GM21529 (cell line): ENCODE measurements around the gene CAMTA1.
"Not testable (repeated sequence)": the region's sequence is repeated elsewhere in the genome, so short reads cannot be mapped to it uniquely, and the experiment has no call there.

Experiments
- ATAC-seq: cut with Tn5 transposase; IDR thresholded peaks from one replicate; pipeline ENCODE4 v1.9.1; 2021; ENCODE audit not compliant: unreplicated experiment

CAMTA1 gene

DNA sequence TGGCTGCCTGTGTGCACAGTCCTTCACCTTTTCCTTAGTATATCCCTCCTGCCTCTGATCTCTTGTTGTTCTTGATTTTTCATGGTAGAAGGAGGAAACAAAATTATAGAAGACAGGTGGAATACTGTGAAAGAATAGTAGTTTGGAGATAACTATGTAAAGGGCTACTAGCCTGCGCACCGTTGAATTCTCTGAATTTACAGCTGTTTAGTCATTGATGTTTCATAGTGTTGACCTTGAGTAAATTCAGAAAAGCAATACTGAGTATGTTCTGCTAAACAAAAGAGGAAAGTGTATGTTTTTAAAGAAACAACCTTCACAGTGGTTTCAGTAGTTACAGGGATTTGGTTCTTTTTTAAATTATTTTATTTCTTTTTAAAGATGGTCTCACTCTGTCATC is 18.1 kb downstream of the CAMTA1 start:
- no peak for ATAC-seq

- ATAC-seq = no peak
Measured at GRCh38 chr1:6805004-6805416, 19.8 kb downstream of the CAMTA1 start.

- ATAC-seq = no peak
Measured at GRCh38 chr1:6807782-6808181, 22.5 kb downstream of the CAMTA1 start.

DNA sequence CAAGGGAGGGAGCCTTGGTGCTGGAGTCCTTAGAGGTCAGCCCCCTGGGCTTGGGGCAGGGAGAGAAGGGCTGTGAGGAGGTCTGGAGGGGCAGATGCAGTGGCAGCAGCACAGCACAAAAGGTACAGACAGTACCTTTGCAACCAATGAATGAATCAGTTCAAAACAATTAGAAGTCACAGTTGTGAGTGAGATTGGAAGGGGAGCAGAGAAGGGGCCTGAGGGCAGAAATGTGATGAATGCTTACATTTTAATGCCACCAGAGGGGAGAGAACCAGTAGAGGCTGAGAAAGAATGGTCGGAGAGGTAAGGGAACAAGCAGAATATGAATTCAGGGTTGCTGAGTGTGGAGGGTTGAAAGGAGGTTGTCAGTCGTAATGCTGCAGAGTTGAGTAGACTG is 24.2 kb downstream of the CAMTA1 start:
- no peak for ATAC-seq

GRCh38 chr1:6810146-6810734 is 25.0 kb downstream of the CAMTA1 start:
- not testable (repeated sequence) for ATAC-seq

- no peak for ATAC-seq
Measured at GRCh38 chr1:6811583-6811982, 26.3 kb downstream of the CAMTA1 start.

- no peak for ATAC-seq
Measured at GRCh38 chr1:6813165-6813564, 27.9 kb downstream of the CAMTA1 start.

- no peak for ATAC-seq
Measured at GRCh38 chr1:6815726-6816125, 30.5 kb downstream of the CAMTA1 start.

GRCh38 chr1:6819246-6820040 is 34.2 kb downstream of the CAMTA1 start:
- no peak for ATAC-seq

GRCh38 chr1:6820899-6821298 is 35.6 kb downstream of the CAMTA1 start:
- no peak for ATAC-seq

GRCh38 chr1:6822530-6823359 is 37.5 kb downstream of the CAMTA1 start:
- ATAC-seq = no peak

DNA sequence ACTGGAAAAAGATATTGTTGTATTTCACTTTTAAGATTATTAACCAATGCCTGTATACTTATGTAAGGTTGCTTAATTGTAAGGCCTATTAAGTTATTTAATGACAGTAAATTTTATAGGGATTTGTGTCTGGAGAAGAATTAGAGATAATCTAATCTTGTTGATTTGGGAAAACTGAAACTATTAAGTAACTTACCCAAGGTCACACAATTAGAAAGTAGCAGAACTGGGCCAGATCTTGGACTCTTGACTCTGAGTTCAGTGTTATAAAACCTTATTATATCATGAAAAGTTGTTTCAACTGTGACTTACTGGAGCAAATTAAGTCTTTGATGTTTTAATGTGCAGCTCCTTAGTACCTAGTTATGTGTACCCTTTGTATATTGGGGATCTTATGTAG is 38.5 kb downstream of the CAMTA1 start:
- no peak for ATAC-seq

- ATAC-seq = no peak
Measured at GRCh38 chr1:6824665-6825368, 39.6 kb downstream of the CAMTA1 start.

- ATAC-seq = no peak
Measured at GRCh38 chr1:6825828-6826227, 40.6 kb downstream of the CAMTA1 start.

DNA sequence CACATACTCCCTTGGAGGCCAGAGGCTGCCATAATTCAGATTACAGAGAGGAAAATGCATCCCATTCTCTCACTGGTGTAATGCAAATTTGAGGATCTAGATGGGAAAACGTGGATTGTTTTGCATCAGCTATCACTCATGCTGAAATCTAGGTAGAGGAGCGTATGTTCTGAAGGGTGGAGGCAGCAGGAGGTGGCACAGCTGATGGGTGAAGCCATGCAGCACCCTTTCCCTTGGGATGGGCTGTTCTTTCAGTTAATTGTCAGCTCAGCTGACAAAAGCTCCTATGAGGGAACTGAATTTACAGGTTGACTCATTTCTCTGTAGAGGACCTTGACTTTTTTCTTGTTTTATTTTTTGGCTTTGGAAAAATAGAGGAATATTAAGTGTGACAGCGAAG is 41.8 kb downstream of the CAMTA1 start:
- no peak for ATAC-seq

- ATAC-seq = no peak
Measured at GRCh38 chr1:6827630-6828165, 42.4 kb downstream of the CAMTA1 start.

DNA sequence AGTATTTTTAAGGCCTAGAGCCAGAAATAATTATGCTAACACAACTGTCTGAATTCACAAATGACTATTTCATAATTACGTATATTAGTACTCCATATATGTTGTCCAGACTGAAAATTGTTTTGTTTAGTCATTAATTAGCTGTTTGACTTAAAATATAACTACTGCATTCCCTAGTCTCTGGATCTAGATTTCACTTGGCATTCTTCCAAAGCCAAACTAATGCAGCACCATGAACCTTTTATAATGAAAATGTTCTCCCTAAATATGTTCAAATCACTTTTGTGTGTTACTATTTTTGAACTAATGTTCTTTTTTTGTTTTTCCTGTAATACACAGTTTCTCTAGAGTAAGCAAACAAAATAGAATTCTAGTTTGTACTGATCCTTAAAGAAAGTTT is 46.1 kb downstream of the CAMTA1 start:
- ATAC-seq = no peak

DNA sequence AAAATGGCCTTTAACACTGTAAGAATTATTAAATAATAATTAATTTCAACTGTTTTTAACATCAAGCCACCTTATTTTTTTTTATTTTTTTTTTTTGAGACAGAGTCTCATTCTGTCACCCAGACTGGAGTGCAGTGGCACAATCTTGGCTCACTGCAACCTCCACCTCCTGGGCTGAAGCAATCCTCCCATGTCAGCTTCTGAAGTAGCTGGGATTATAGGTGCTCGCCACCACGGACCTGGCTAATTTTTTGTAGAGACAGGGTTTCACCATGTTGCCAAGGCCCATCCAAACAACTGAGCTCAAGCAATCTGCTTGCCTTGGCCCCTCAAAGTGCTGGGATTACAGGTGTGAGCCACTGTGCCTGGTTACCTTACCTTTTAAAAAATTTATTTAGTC is 46.8 kb downstream of the CAMTA1 start:
- not testable (repeated sequence) for ATAC-seq

DNA sequence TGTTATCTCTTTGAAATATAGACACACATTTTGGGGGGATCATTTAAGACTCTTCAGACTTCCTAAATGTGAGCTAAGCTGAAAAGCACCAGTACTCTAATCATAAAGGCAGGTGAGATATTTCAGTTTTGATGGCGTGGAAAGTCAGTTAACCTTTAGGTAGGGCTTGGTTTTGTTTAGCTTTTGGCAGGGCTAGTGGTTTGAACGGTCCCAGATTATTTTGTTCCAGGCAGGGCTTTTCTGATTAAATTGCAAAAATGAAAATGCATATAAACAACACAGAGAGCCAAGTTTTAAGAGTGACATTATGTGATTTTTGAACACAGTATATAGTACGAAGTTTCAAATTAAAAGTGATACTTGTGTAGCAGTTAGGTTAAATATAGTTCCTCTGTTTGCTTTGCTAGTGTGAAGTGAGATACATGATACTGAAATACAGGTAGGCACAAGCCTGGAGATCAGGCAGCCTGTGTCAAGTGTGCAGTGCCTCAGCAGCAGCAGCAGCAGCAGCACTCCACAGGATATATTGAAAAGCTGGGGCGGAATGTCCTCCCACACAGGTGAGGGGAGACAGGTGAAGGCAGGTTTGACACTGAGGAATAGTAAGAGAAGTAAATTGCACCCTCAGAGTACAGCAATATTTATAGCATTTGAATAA is 47.4 kb downstream of the CAMTA1 start:
- no peak for ATAC-seq

- ATAC-seq = no peak
Measured at GRCh38 chr1:6833804-6834203, 48.5 kb downstream of the CAMTA1 start.
